GM12873 (cell line): ENCODE measurements around the gene ZBTB18.

Experiments
- CTCF ChIP-seq: IDR thresholded peaks from 2 replicates; pipeline ENCODE4 v1.5.1; 2012; ENCODE audit warnings: low read depth, mild to moderate bottlenecking, moderate library complexity, low read length, control low read depth; ENCODE audit not compliant: insufficient read depth; ENCODE audit errors: missing control alignments

Gene ZBTB18

GRCh38 chr1:244100704-244101453 is 49.8 kb downstream of the ZBTB18 start:
- no peak for TF ChIP-seq CTCF

GRCh38 chr1:244102046-244102445 is 51.0 kb downstream of the ZBTB18 start:
- TF ChIP-seq CTCF = no peak

- no peak for TF ChIP-seq CTCF
Measured at GRCh38 chr1:244102468-244102867, 51.4 kb downstream of the ZBTB18 start.

- no peak for TF ChIP-seq CTCF
Measured at GRCh38 chr1:244104309-244105060, 53.4 kb downstream of the ZBTB18 start.

- TF ChIP-seq CTCF = no peak
Measured at GRCh38 chr1:244106176-244106575, 55.1 kb downstream of the ZBTB18 start.
